H1 (cell line): ENCODE results near the gene RNASEH2A. TPM values are rescaled to one million over a fixed set of nuclear protein-coding genes. Genes with fewer than 3 reads are reported as not detected.

Experiments
- BRCA1 ChIP-seq: IDR thresholded peaks from 2 replicates; pipeline ENCODE4 v1.6.1; 2012; ENCODE audit warnings: low read depth, low read length, improper control_type of control experiment
- CREB1 ChIP-seq: IDR thresholded peaks from 2 replicates; pipeline ENCODE4 v1.6.1; 2012; ENCODE audit warnings: inconsistent platforms
- GABPA ChIP-seq: IDR thresholded peaks from 2 replicates; pipeline ENCODE4 v1.6.1; 2011; ENCODE audit warnings: mild to moderate bottlenecking, low read length, moderate library complexity, borderline replicate concordance; ENCODE audit not compliant: insufficient read depth
- RNF2 ChIP-seq: fragments of 200-900, 300-1000 bp; sonication (generic); IDR thresholded peaks from 2 replicates; pipeline ENCODE4 v1.7.1; 2016; ENCODE audit warnings: borderline replicate concordance, low read depth, mild to moderate bottlenecking, antibody characterized with exemption, low read length; ENCODE audit not compliant: poor library complexity, severe bottlenecking; ENCODE audit errors: missing control alignments
- SIN3A ChIP-seq, 2 experiments: IDR thresholded peaks in 1 of 2; conservative IDR thresholded peaks in 1 of 2; 2 replicates each; pipeline ENCODE4 v1.6.1; 2011 to 2012; ENCODE audit warnings: low read length in 2 of 2, improper control_type of control experiment in 1 of 2, low read depth in 1 of 2, mild to moderate bottlenecking in 1 of 2
- SP2 ChIP-seq: IDR thresholded peaks from 2 replicates; pipeline ENCODE4 v1.6.1; 2012; ENCODE audit warnings: mild to moderate bottlenecking, low read length, inconsistent platforms
- ZNF274 ChIP-seq: IDR thresholded peaks from 2 replicates; pipeline ENCODE4 v1.7.0; 2012; ENCODE audit warnings: low read length, borderline replicate concordance; ENCODE audit errors: extremely low read depth
- polyA plus RNA-seq, 7 experiments: library from polyadenylated mRNA; depleted of rRNA in 3 of 7; stranded (reverse) in 5 of 7; unstranded in 2 of 7; fragments of >200 nt in 5 of 7; fragments of 200-250 nt in 2 of 7; gene quantifications; 1 replicate in 5 of 7; 2 replicates in 1 of 7; 4 replicates in 1 of 7; pipeline versions ENCODE4 v1.2.1 to v1.2.3, GENCODE V29; 2011 to 2013; ENCODE audit warnings: missing spikeins in 2 of 7, mixed read lengths in 2 of 7
- total RNA-seq: library from RNA; stranded (reverse); fragmentation: NEBNext Ultra II Directional; extraction: Animal tissue kit (Norgen Biotek cat#: 25700); gene quantifications from 2 replicates; pipeline ENCODE4 v1.2.1, GENCODE V29; 2021
- TF ChIP-seq, protein P1 (sequence below): fragments of 300-600 bp; sonication (generic); IDR thresholded peaks from 2 replicates; pipeline ENCODE4 v1.7.1; 2012; ENCODE audit warnings: low read length, moderate library complexity, mild to moderate bottlenecking, inconsistent platforms; ENCODE audit not compliant: insufficient replicate concordance

The RNASEH2A gene
- total and polyA plus RNA-seq, 2 of the 8 experiments (the other 6 are each of a cell fraction or from before 2014, with no cell fraction given) = 67.5 to 120 TPM

DNA sequence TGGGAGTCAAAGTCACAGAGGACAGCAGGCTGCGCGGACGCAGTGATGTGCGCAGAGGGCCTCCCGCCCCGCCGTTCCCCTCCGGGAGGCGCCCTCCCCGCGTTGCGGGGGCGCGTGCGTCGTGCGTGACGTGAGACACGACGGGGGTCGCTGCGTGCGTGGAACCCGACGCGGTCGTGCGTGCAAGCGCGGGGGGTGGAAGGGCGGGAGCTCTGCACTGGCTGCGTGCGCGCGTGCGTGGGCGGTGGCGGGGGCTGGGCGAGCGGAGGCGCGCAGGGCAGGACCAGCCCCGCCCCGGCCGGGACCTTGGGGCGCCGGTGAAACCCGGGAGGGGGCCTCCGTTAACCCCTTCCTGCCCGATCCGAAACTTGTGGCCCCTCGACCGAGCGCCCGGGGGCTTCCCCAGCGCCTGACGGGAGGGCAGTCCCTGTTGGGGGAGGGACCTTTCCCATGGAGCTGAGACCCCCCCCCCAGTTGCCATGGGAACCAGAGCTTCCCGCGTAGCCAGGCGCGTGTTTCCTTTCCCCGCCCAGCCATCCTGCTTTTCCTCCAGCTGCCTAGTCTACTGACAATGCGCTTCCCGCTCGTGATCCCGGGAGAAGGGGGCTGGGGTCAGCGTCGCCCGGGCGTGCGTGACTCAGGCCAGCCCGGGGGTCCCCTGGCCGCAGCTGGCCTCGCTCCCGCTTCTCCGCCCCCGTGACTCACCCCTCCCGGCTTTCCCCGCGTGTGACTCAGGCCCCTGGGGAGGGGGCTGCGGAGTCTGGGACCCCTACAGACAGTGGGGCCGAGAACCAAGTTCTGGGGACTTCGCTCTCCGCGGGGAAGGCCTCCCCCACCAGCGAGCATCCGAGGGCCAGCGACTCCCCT is 23.7 kb upstream of the RNASEH2A start (continued):
- TF ChIP-seq, protein P1, sequence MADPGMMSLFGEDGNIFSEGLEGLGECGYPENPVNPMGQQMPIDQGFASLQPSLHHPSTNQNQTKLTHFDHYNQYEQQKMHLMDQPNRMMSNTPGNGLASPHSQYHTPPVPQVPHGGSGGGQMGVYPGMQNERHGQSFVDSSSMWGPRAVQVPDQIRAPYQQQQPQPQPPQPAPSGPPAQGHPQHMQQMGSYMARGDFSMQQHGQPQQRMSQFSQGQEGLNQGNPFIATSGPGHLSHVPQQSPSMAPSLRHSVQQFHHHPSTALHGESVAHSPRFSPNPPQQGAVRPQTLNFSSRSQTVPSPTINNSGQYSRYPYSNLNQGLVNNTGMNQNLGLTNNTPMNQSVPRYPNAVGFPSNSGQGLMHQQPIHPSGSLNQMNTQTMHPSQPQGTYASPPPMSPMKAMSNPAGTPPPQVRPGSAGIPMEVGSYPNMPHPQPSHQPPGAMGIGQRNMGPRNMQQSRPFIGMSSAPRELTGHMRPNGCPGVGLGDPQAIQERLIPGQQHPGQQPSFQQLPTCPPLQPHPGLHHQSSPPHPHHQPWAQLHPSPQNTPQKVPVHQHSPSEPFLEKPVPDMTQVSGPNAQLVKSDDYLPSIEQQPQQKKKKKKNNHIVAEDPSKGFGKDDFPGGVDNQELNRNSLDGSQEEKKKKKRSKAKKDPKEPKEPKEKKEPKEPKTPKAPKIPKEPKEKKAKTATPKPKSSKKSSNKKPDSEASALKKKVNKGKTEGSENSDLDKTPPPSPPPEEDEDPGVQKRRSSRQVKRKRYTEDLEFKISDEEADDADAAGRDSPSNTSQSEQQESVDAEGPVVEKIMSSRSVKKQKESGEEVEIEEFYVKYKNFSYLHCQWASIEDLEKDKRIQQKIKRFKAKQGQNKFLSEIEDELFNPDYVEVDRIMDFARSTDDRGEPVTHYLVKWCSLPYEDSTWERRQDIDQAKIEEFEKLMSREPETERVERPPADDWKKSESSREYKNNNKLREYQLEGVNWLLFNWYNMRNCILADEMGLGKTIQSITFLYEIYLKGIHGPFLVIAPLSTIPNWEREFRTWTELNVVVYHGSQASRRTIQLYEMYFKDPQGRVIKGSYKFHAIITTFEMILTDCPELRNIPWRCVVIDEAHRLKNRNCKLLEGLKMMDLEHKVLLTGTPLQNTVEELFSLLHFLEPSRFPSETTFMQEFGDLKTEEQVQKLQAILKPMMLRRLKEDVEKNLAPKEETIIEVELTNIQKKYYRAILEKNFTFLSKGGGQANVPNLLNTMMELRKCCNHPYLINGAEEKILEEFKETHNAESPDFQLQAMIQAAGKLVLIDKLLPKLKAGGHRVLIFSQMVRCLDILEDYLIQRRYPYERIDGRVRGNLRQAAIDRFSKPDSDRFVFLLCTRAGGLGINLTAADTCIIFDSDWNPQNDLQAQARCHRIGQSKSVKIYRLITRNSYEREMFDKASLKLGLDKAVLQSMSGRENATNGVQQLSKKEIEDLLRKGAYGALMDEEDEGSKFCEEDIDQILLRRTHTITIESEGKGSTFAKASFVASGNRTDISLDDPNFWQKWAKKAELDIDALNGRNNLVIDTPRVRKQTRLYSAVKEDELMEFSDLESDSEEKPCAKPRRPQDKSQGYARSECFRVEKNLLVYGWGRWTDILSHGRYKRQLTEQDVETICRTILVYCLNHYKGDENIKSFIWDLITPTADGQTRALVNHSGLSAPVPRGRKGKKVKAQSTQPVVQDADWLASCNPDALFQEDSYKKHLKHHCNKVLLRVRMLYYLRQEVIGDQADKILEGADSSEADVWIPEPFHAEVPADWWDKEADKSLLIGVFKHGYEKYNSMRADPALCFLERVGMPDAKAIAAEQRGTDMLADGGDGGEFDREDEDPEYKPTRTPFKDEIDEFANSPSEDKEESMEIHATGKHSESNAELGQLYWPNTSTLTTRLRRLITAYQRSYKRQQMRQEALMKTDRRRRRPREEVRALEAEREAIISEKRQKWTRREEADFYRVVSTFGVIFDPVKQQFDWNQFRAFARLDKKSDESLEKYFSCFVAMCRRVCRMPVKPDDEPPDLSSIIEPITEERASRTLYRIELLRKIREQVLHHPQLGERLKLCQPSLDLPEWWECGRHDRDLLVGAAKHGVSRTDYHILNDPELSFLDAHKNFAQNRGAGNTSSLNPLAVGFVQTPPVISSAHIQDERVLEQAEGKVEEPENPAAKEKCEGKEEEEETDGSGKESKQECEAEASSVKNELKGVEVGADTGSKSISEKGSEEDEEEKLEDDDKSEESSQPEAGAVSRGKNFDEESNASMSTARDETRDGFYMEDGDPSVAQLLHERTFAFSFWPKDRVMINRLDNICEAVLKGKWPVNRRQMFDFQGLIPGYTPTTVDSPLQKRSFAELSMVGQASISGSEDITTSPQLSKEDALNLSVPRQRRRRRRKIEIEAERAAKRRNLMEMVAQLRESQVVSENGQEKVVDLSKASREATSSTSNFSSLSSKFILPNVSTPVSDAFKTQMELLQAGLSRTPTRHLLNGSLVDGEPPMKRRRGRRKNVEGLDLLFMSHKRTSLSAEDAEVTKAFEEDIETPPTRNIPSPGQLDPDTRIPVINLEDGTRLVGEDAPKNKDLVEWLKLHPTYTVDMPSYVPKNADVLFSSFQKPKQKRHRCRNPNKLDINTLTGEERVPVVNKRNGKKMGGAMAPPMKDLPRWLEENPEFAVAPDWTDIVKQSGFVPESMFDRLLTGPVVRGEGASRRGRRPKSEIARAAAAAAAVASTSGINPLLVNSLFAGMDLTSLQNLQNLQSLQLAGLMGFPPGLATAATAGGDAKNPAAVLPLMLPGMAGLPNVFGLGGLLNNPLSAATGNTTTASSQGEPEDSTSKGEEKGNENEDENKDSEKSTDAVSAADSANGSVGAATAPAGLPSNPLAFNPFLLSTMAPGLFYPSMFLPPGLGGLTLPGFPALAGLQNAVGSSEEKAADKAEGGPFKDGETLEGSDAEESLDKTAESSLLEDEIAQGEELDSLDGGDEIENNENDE = no peak
- TF ChIP-seq SP2 (no peak), SIN3A (conservative IDR thresholded peaks at IDR 0.05 in 1 of 2, IDR thresholded peaks at IDR 0.05 in 1 of 2; ENCODE audit: low read depth in 1 of 2, low read length in 2 of 2) (peak in 1 of 2 experiments; percentile 66; a peak in 2 of 4 replicates), CREB1 (0 out of 2 replicates have a peak, but pooled peaks have one; percentile 10), GABPA (no peak), BRCA1 (no peak), RNF2 (no peak), ZNF274 (no peak)
